ENCODE data around the gene FAIM. TPM values are rescaled to one million over a fixed set of nuclear protein-coding genes. Genes with fewer than 3 reads are reported as not detected.
A peak's percentile ranks its signal among the peaks of the same experiment; 100 is the strongest.

The FAIM gene
- polyA plus RNA-seq, 4 donors: 4.1 to 10.4 (median 7.2) TPM

GRCh38 chr3:138646513-138646912 lies 37.9 kb downstream of the FAIM start:
- Histone ChIP-seq H3K4me1 (ENCODE audit: control insufficient read depth in 3 of 3, insufficient read depth in 2 of 3, low read depth in 1 of 3, low read length in 2 of 3) (no peaks in the 10 kb centered on the region), H3K4me3 (ENCODE audit: low read depth in 1 of 3, low read length in 3 of 3) (no peak overlapping the region), H3K27me3 (ENCODE audit: control insufficient read depth in 3 of 3, insufficient read depth in 3 of 3, low read length in 3 of 3) (no peaks in the 10 kb centered on the region), H3K27ac (ENCODE audit: low read depth in 1 of 3, low read length in 2 of 3) (no peak overlapping the region), H3K9me3 (ENCODE audit: control insufficient read depth in 2 of 2, insufficient read depth in 1 of 2, low read depth in 1 of 2, low read length in 1 of 2) (peaks cover 0 to 36% of the 10 kb centered on the region in 2 donors), H3K36me3 (ENCODE audit: control insufficient read depth in 3 of 3, insufficient read depth in 2 of 3, low read depth in 1 of 3, low read length in 3 of 3) (peaks cover 0 to 20% (median 15%) of the 10 kb centered on the region in 3 donors)
- DNase-seq (no peak), FAIRE-seq (no peak)

- no peaks in the 10 kb centered on the region for H3K4me1 ChIP-seq (ENCODE audit: control insufficient read depth in 3 of 3, insufficient read depth in 2 of 3, low read depth in 1 of 3, low read length in 2 of 3)
- H3K9me3 ChIP-seq (ENCODE audit: control insufficient read depth in 2 of 2, insufficient read depth in 1 of 2, low read depth in 1 of 2, low read length in 1 of 2): peaks cover 0 to 22% of the 10 kb centered on the region in 2 donors
- no peak overlapping the region for H3K27ac ChIP-seq (ENCODE audit: low read depth in 1 of 3, low read length in 2 of 3)
- no peak overlapping the region for H3K4me3 ChIP-seq (ENCODE audit: low read depth in 1 of 3, low read length in 3 of 3)
- 91 to 98% (median 96%) methylated on average over 5 of the region's 5 CpGs for WGBS, 3 donors
- no peak for DNase-seq
- H3K36me3 ChIP-seq (ENCODE audit: control insufficient read depth in 3 of 3, insufficient read depth in 2 of 3, low read depth in 1 of 3, low read length in 3 of 3): peaks cover 0 to 34% (median 17%) of the 10 kb centered on the region in 3 donors
- no peaks in the 10 kb centered on the region for H3K27me3 ChIP-seq (ENCODE audit: control insufficient read depth in 3 of 3, insufficient read depth in 3 of 3, low read length in 3 of 3)
- FAIRE-seq: no peak
Measured at GRCh38 chr3:138649134-138649533, 40.6 kb downstream of the FAIM start.

DNA sequence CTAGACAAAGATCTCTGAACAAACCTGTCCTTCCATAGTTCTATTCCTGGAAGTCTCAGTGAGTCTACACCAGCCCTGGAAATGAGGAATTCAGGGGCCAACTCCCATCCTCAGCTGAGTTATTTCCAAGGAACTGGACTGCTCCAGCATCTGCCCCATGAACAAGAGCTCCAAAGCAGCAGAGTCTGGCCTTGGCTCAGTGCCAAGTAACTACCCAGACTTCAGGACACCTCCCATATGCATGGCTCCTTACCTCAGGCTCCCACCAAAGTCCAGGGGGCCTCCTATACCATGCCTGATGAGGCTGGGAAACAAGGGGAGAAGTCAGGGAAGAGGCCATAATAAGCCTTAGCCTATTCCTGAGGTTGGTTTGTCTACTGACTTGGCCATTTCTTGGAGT lies 45.0 kb downstream of the FAIM start:
- FAIRE-seq (no peak), DNase-seq (peak in 1 of 2 donors; percentile 10)
- no peaks in the 10 kb centered on the region for H3K4me1 ChIP-seq (ENCODE audit: control insufficient read depth in 3 of 3, insufficient read depth in 2 of 3, low read depth in 1 of 3, low read length in 2 of 3)
- peaks cover 0 to 44% (median 21%) of the 10 kb centered on the region in 3 donors for H3K36me3 ChIP-seq (ENCODE audit: control insufficient read depth in 3 of 3, insufficient read depth in 2 of 3, low read depth in 1 of 3, low read length in 3 of 3)
- no peak overlapping the region for H3K4me3 ChIP-seq (ENCODE audit: low read depth in 1 of 3, low read length in 3 of 3)
- peaks cover 0 to 13% of the 10 kb centered on the region in 2 donors for H3K9me3 ChIP-seq (ENCODE audit: control insufficient read depth in 2 of 2, insufficient read depth in 1 of 2, low read depth in 1 of 2, low read length in 1 of 2)
- no peak overlapping the region for H3K27ac ChIP-seq (ENCODE audit: low read depth in 1 of 3, low read length in 2 of 3)
- no peaks in the 10 kb centered on the region for H3K27me3 ChIP-seq (ENCODE audit: control insufficient read depth in 3 of 3, insufficient read depth in 3 of 3, low read length in 3 of 3)

DNA sequence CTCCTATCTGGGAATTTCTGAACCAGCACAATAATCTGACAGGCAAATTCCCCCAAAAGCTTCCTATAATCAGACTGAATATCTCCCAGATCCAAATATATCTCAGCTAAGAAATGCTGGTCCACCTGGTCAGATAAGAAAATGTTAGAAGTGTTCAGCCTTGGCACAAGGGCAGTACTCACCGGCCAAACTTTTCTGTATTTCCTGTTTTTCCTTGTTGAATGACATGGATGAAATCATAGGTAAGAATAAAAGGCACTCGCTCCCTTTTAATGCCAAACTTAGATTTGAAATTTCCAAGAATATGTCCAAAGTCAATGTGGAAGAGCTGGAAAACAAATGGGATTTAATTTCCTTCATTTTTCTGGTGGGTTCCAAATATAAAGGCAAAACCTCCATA lies 48.9 kb downstream of the FAIM start:
- H3K27me3 ChIP-seq (ENCODE audit: control insufficient read depth in 3 of 3, insufficient read depth in 3 of 3, low read length in 3 of 3): no peaks in the 10 kb centered on the region
- no peaks in the 10 kb centered on the region for H3K4me1 ChIP-seq (ENCODE audit: control insufficient read depth in 3 of 3, insufficient read depth in 2 of 3, low read depth in 1 of 3, low read length in 2 of 3)
- WGBS, 3 donors: 83 to 96% (median 87%) methylated on average over 2 of the region's 2 CpGs
- H3K27ac ChIP-seq (ENCODE audit: low read depth in 1 of 3, low read length in 2 of 3): no peak overlapping the region
- DNase-seq: no peak
- H3K36me3 ChIP-seq (ENCODE audit: control insufficient read depth in 3 of 3, insufficient read depth in 2 of 3, low read depth in 1 of 3, low read length in 3 of 3): peaks cover 0 to 23% (median 6%) of the 10 kb centered on the region in 3 donors
- no peak for FAIRE-seq
- no peaks in the 10 kb centered on the region for H3K9me3 ChIP-seq (ENCODE audit: control insufficient read depth in 2 of 2, insufficient read depth in 1 of 2, low read depth in 1 of 2, low read length in 1 of 2)
- no peak overlapping the region for H3K4me3 ChIP-seq (ENCODE audit: low read depth in 1 of 3, low read length in 3 of 3)

GRCh38 chr3:138668107-138668506 lies 59.5 kb downstream of the FAIM start:
- H3K4me3 ChIP-seq (ENCODE audit: low read depth in 1 of 3, low read length in 3 of 3): no peak overlapping the region
- H3K9me3 ChIP-seq (ENCODE audit: control insufficient read depth in 2 of 2, insufficient read depth in 1 of 2, low read depth in 1 of 2, low read length in 1 of 2): no peaks in the 10 kb centered on the region
- DNase-seq: peak in 1 of 2 donors; percentile 48
- 10 to 42% (median 42%) methylated on average over 1 of the region's 1 CpG for WGBS, 3 donors
- H3K27ac ChIP-seq (ENCODE audit: low read depth in 1 of 3, low read length in 2 of 3): no peak overlapping the region
- H3K27me3 ChIP-seq (ENCODE audit: control insufficient read depth in 3 of 3, insufficient read depth in 3 of 3, low read length in 3 of 3): no peaks in the 10 kb centered on the region
- peaks cover 8 to 18% (median 10%) of the 10 kb centered on the region in 3 donors for H3K36me3 ChIP-seq (ENCODE audit: control insufficient read depth in 3 of 3, insufficient read depth in 2 of 3, low read depth in 1 of 3, low read length in 3 of 3)
- peaks cover 4 to 34% (median 6%) of the 10 kb centered on the region in 3 donors for H3K4me1 ChIP-seq (ENCODE audit: control insufficient read depth in 3 of 3, insufficient read depth in 2 of 3, low read depth in 1 of 3, low read length in 2 of 3)
- FAIRE-seq: no peak

- peaks cover 0 to 8% of the 10 kb centered on the region in 2 donors for H3K9me3 ChIP-seq (ENCODE audit: control insufficient read depth in 2 of 2, insufficient read depth in 1 of 2, low read depth in 1 of 2, low read length in 1 of 2)
- FAIRE-seq: no peak
- H3K4me3 ChIP-seq (ENCODE audit: low read depth in 1 of 3, low read length in 3 of 3): no peak overlapping the region
- H3K36me3 ChIP-seq (ENCODE audit: control insufficient read depth in 3 of 3, insufficient read depth in 2 of 3, low read depth in 1 of 3, low read length in 3 of 3): peaks cover 0 to 13% (median 3%) of the 10 kb centered on the region in 3 donors
- H3K27me3 ChIP-seq (ENCODE audit: control insufficient read depth in 3 of 3, insufficient read depth in 3 of 3, low read length in 3 of 3): no peaks in the 10 kb centered on the region
- H3K27ac ChIP-seq (ENCODE audit: low read depth in 1 of 3, low read length in 2 of 3): peak overlapping the region in 2 of 3 donors; percentile 25 to 48
- peaks cover 4 to 40% (median 6%) of the 10 kb centered on the region in 3 donors for H3K4me1 ChIP-seq (ENCODE audit: control insufficient read depth in 3 of 3, insufficient read depth in 2 of 3, low read depth in 1 of 3, low read length in 2 of 3)
- peak; percentile 72 to 77 for DNase-seq
Measured at GRCh38 chr3:138670407-138670806, 61.8 kb downstream of the FAIM start.

DNA sequence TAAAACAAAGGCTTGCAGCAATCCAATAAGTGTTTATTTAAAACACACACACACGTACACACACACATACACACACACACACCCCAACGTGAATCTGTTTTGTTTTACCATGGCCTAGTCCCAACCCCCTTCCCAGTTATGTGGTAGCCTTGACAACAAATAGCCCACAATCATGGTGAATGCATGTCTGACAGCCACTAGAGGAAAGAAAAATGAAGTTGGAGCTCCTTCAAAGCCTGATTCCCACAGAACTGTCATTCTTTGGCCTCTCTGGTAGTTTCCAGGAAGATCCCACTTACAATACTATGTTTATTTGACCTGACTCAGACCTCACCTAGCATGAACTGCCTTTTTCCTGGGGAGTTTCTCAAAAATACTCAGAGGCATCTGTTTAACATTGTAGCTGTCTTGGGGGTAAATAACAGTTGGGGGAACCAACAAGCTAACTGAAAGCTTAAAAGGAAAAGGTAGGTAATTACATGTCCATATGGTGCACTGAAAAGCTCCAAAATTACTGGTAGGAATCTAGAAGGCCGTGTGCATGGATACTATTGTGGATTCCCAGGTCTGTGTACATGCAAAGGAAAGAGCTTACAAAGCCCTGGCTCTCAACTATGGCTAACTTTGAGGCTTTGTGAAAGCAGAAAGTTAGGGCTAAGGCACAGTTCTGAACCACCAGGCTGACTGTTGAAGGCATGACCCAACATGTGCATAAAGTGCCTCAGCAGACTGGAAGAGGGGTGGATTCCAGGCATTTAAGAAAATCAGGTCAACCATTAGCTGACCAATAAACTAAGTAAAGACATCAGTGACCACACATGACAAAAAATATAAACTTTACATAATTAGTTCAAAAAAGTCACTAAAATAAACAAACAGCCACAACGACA lies 65.3 kb downstream of the FAIM start:
- no peak for DNase-seq
- 63 to 80% (median 76%) methylated on average over 4 of the region's 4 CpGs for WGBS, 3 donors

DNA sequence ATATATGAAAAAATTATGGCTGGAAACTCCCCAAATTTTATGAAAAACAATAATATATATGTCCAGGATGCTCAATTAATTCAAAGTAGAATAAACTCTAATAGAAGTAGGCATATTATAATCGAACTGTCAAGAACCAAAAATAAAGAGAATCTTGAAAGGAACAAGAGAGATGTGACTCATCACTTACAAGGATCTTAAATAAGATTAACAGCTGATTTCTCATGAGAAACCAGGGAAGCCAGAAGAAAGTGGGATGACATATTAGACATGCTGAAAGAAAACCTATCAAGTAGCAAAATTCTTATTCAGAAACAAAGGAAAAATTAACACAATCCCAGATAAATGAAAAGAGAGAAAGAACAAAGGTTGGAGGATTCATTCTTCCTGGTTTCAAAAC lies 66.8 kb downstream of the FAIM start:
- Histone ChIP-seq H3K27ac (ENCODE audit: low read depth in 1 of 3, low read length in 2 of 3) (no peak overlapping the region), H3K9me3 (ENCODE audit: control insufficient read depth in 2 of 2, insufficient read depth in 1 of 2, low read depth in 1 of 2, low read length in 1 of 2) (peaks cover 0 to 16% of the 10 kb centered on the region in 2 donors), H3K36me3 (ENCODE audit: control insufficient read depth in 3 of 3, insufficient read depth in 2 of 3, low read depth in 1 of 3, low read length in 3 of 3) (peaks cover 0 to 30% (median 7%) of the 10 kb centered on the region in 3 donors), H3K4me3 (ENCODE audit: low read depth in 1 of 3, low read length in 3 of 3) (no peak overlapping the region), H3K27me3 (ENCODE audit: control insufficient read depth in 3 of 3, insufficient read depth in 3 of 3, low read length in 3 of 3) (no peaks in the 10 kb centered on the region), H3K4me1 (ENCODE audit: control insufficient read depth in 3 of 3, insufficient read depth in 2 of 3, low read depth in 1 of 3, low read length in 2 of 3) (peaks cover 0 to 22% (median 0%) of the 10 kb centered on the region in 3 donors)
- 92 to 97% (median 96%) methylated on average over 1 of the region's 1 CpG for WGBS, 3 donors
- DNase-seq (no peak), FAIRE-seq (no peak)

More for the DNA sequence above, 65.3 kb downstream of the FAIM start:
- no peak overlapping the region for H3K27ac ChIP-seq (ENCODE audit: low read depth in 1 of 3, low read length in 2 of 3)
- peaks cover 4 to 35% (median 4%) of the 10 kb centered on the region in 3 donors for H3K4me1 ChIP-seq (ENCODE audit: control insufficient read depth in 3 of 3, insufficient read depth in 2 of 3, low read depth in 1 of 3, low read length in 2 of 3)
- peaks cover 0 to 21% (median 7%) of the 10 kb centered on the region in 3 donors for H3K36me3 ChIP-seq (ENCODE audit: control insufficient read depth in 3 of 3, insufficient read depth in 2 of 3, low read depth in 1 of 3, low read length in 3 of 3)
- no peak for FAIRE-seq
- no peaks in the 10 kb centered on the region for H3K27me3 ChIP-seq (ENCODE audit: control insufficient read depth in 3 of 3, insufficient read depth in 3 of 3, low read length in 3 of 3)
- H3K4me3 ChIP-seq (ENCODE audit: low read depth in 1 of 3, low read length in 3 of 3): no peak overlapping the region
- H3K9me3 ChIP-seq (ENCODE audit: control insufficient read depth in 2 of 2, insufficient read depth in 1 of 2, low read depth in 1 of 2, low read length in 1 of 2): peaks cover 0 to 16% of the 10 kb centered on the region in 2 donors

Data from small intestine (tissue), 7 donors.